Measurements from ENCODE around the gene LETM1. TPM values are rescaled to one million over a fixed set of nuclear protein-coding genes. Genes with fewer than 3 reads are reported as not detected.

The LETM1 gene
- total RNA-seq, 4 donors from 2014 or later: 23.2 to 40.3 (median 33.6) TPM

DNA sequence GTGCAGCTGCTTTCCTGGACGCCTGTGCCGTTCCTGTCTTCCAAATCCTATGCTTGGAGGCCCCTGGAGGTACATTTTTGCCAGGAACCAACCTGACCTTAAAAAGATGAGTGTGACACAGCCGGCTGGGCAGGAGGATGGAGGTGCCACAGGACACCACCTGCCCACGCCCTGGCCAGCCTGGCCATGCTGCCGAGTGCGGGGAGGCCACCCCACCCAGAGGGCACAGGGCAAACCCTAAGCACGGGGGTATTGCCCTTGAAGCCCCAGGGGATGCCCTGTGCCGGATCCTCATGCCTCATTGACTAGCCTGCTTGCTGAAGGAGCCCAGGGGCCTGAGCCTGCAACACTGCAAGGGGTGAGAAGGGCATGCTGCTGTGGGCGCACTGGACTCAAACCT, 42.7 kb downstream of the LETM1 start:
- ATAC-seq (no peak), DNase-seq (no peak)
- intact Hi-C loops (cut with DNase I; ENCODE audit: low total_unique reads): loop anchor here (10.0 kb wide), 1 partner anchor 82 kb away; no protein-coding TSS in a partner anchor
- no peak for TF ChIP-seq POLR2A (IDR thresholded peaks at IDR 0.05)
- TF ChIP-seq, protein P1, sequence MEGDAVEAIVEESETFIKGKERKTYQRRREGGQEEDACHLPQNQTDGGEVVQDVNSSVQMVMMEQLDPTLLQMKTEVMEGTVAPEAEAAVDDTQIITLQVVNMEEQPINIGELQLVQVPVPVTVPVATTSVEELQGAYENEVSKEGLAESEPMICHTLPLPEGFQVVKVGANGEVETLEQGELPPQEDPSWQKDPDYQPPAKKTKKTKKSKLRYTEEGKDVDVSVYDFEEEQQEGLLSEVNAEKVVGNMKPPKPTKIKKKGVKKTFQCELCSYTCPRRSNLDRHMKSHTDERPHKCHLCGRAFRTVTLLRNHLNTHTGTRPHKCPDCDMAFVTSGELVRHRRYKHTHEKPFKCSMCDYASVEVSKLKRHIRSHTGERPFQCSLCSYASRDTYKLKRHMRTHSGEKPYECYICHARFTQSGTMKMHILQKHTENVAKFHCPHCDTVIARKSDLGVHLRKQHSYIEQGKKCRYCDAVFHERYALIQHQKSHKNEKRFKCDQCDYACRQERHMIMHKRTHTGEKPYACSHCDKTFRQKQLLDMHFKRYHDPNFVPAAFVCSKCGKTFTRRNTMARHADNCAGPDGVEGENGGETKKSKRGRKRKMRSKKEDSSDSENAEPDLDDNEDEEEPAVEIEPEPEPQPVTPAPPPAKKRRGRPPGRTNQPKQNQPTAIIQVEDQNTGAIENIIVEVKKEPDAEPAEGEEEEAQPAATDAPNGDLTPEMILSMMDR (IDR thresholded peaks at IDR 0.05 in 4 of 5, conservative IDR thresholded peaks at IDR 0.05 in 1 of 5): no peak
- Histone ChIP-seq H3K27ac (no peak overlapping the region), H3K4me1 (peaks cover 6 to 7% of the 10 kb centered on the region in 2 donors), H3K27me3 (no peaks in the 10 kb centered on the region), H3K4me3 (no peak overlapping the region), H3K36me3 (peaks cover 0 to 51% of the 10 kb centered on the region in 2 donors), H3K9me3 (no peaks in the 10 kb centered on the region)
- in situ Hi-C loops (cut with MboI; ENCODE audit: low sequenced_read_pairs in 4 of 4): no loop called here

DNA sequence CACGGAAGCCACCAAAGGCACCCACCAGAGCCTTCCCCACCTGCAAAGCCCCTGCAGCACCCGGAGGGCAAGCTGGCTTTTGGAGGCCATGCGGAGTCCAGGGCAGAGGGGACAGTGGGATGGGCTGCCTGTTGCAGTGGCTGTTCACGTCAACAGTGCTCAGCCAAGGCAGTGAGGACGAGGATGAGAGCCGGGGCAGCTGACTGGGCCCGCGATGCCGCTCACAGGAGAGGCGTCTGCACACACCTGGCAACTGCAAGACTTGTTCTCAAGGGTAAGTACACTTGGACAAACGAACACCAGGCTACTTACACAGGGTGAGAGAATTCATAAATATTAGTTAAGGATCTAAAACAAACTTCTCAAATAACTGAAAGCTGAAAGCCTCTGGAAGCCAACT, 43.2 kb downstream of the LETM1 start:
- H3K9me3 ChIP-seq: no peaks in the 10 kb centered on the region
- no peak for TF ChIP-seq POLR2A (IDR thresholded peaks at IDR 0.05)
- TF ChIP-seq, protein P1 (IDR thresholded peaks at IDR 0.05 in 4 of 5, conservative IDR thresholded peaks at IDR 0.05 in 1 of 5): no peak
- H3K4me3 ChIP-seq: no peak overlapping the region
- peaks cover 0 to 46% of the 10 kb centered on the region in 2 donors for H3K36me3 ChIP-seq
- H3K4me1 ChIP-seq: peaks cover 5 to 9% of the 10 kb centered on the region in 2 donors
- intact Hi-C loops (cut with DNase I; ENCODE audit: low total_unique reads): loop anchor here (10.0 kb wide), 1 partner anchor 82 kb away; no protein-coding TSS in a partner anchor
- in situ Hi-C loops (cut with MboI; ENCODE audit: low sequenced_read_pairs in 4 of 4): no loop called here
- H3K27ac ChIP-seq: no peak overlapping the region
- ATAC-seq (no peak), DNase-seq (no peak)
- H3K27me3 ChIP-seq: no peaks in the 10 kb centered on the region

DNA sequence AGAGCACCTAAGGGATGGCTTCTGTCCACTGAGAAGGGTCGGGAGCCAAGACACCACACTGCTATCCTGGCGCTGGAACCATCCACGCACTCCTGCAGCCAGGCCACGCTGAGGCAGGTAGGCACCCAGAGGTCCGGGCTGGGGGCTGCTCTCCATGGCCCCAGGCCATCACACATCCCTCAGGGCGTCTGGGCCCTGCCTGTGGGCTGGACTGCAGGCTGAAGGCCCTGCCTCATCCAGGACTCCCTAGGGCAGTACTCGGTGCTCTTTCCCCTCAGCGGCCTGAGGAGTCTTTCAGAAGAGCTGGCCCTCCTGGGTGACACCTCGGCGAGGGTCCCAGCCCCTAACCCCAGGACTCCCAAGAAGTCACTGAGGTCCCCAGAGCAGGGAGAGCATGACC, 45.2 kb downstream of the LETM1 start:
- intact Hi-C loops (cut with DNase I; ENCODE audit: low total_unique reads) (loop anchor here (2.0 to 10.0 kb wide), 2 partner anchors 64 to 84 kb away; no protein-coding TSS in a partner anchor), in situ Hi-C loops (cut with MboI; ENCODE audit: low sequenced_read_pairs in 4 of 4) (no loop called here)
- Histone ChIP-seq H3K27ac (no peak overlapping the region), H3K4me3 (no peak overlapping the region), H3K9me3 (no peaks in the 10 kb centered on the region), H3K4me1 (peaks cover 3 to 9% of the 10 kb centered on the region in 2 donors), H3K36me3 (peaks cover 0 to 28% of the 10 kb centered on the region in 2 donors), H3K27me3 (no peaks in the 10 kb centered on the region)
- ATAC-seq (no peak), DNase-seq (no peak)
- TF ChIP-seq POLR2A (IDR thresholded peaks at IDR 0.05): no peak
- TF ChIP-seq, protein P1 (IDR thresholded peaks at IDR 0.05 in 4 of 5, conservative IDR thresholded peaks at IDR 0.05 in 1 of 5): no peak

DNA sequence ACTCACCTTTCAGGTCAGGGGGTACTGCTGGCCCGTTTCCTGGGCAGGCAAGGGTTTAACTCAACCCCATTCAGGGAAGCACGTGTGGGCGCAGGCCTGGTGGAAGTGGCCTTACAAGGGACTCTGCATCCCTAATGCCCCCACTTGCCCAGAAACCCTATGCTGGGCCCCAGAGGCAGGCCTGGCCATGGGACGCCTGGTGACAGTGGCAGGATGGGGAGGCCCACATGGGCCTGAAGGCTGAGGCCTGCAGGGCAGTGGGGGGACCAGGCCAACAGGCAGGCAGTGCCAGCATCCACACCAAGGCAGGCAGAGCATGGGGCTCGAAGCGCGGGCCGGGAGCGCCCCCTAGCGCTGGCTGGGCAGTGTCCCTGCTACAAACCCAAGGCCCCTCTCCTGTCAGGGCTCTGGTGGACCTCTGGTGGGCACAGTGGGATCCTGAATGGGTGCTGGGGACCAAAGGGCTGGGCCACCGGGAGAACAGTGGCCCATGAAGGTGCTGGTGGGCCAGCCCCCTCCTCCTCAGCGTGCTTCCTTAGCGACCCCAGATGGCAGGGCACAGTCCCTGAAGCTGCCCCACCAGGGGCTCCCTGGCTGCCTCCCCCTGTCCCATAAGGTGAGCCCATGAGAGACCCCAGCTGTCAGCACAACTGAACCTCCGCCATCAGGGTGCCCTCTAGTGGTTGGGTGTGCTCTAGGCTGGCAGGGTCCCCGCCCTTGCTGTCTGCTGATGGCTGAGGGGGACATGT, 46.0 kb downstream of the LETM1 start:
- intact Hi-C loops (cut with DNase I; ENCODE audit: low total_unique reads) (loop anchor here (2.0 to 10.0 kb wide), 2 partner anchors 63 to 85 kb away; no protein-coding TSS in a partner anchor), in situ Hi-C loops (cut with MboI; ENCODE audit: low sequenced_read_pairs in 4 of 4) (no loop called here)
- peaks cover 0 to 19% of the 10 kb centered on the region in 2 donors for H3K36me3 ChIP-seq
- H3K9me3 ChIP-seq: no peaks in the 10 kb centered on the region
- peaks cover 3 to 9% of the 10 kb centered on the region in 2 donors for H3K4me1 ChIP-seq
- H3K27ac ChIP-seq: no peak overlapping the region
- H3K27me3 ChIP-seq: no peaks in the 10 kb centered on the region
- peak; percentile 30 to 60 for ATAC-seq
- DNase-seq: no peak
- TF ChIP-seq, protein P1 (IDR thresholded peaks at IDR 0.05 in 4 of 5, conservative IDR thresholded peaks at IDR 0.05 in 1 of 5): peak; percentile 38 to 76 (median 65)
- no peak for TF ChIP-seq POLR2A (IDR thresholded peaks at IDR 0.05)
- H3K4me3 ChIP-seq: no peak overlapping the region

All from gastrocnemius medialis (tissue), 4 donors.